ENCODE measurements around the gene TUB.

Gene TUB

DNA sequence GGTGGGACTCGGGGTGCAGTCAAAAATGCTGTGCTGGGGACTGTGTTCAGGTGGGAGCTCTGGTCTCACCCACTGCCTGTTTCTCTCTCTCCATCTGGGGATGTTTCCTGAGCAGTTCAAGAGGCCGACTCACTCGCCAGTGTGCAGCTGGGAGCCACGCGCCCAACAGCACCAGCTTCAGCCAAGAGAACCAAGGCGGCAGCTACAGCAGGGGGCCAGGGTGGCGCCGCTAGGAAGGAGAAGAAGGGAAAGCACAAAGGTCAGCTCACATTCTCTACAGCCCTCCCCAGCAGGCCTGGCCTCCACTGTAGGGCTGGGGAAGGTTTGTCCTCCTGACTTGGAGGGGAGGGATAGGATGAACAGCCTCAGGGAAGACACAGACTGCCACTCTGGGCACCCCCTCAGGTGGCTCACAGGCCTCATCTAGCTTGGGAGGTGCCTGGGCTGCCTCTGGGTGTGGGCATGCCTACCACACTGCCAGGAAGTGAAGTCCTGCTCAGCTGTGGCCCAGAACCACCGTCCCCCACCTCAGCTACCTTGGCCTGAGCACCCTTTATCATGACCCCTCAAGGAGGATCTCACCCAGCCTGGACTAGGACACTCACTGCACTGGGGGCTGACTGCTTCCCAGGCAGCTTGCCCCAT, 13.0 kb downstream of the TUB start:
- no peaks in the 10 kb centered on the region for H3K27me3 ChIP-seq (ENCODE audit: insufficient read depth, low read length)
- no peak overlapping the region for H3K4me3 ChIP-seq (ENCODE audit: low read length)
- no peaks in the 10 kb centered on the region for H3K9me3 ChIP-seq (ENCODE audit: low read length)
- no peaks in the 10 kb centered on the region for H3K4me1 ChIP-seq (ENCODE audit: insufficient read depth, low read length)
- peaks cover 60% of the 10 kb centered on the region for H3K36me3 ChIP-seq (ENCODE audit: insufficient read depth, low read length)
- no peak overlapping the region for H2AFZ ChIP-seq (ENCODE audit: low read depth, low read length)

DNA sequence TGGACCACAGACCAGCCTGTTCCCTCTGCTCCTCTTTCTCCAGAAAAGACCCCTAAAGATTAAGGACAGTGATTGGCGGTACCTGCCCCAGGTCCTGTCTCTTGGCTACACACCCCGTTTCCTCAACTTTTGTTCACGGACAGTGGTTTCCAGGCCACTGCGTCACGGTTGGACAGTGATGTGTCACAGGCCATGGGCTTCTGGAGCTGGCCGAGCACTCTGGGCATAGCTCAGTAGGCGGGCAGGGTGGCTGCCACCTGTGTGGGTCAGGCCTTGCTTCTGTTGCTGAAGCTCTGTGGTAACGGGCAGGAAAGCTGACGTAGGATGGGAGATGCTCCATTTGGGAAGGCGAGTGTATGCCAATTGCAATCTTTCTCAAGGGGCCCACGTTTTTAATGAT, 13.6 kb downstream of the TUB start:
- peaks cover 63% of the 10 kb centered on the region for H3K36me3 ChIP-seq (ENCODE audit: insufficient read depth, low read length)
- no peak overlapping the region for H2AFZ ChIP-seq (ENCODE audit: low read depth, low read length)
- H3K4me1 ChIP-seq (ENCODE audit: insufficient read depth, low read length) = no peaks in the 10 kb centered on the region
- H3K27me3 ChIP-seq (ENCODE audit: insufficient read depth, low read length) = no peaks in the 10 kb centered on the region
- no peaks in the 10 kb centered on the region for H3K9me3 ChIP-seq (ENCODE audit: low read length)
- H3K4me3 ChIP-seq (ENCODE audit: low read length) = no peak overlapping the region

GRCh38 chr11:8095371-8095770, 14.4 kb downstream of the TUB start:
- Histone ChIP-seq H3K4me1 (ENCODE audit: insufficient read depth, low read length) (no peaks in the 10 kb centered on the region), H3K9me3 (ENCODE audit: low read length) (no peaks in the 10 kb centered on the region), H3K36me3 (ENCODE audit: insufficient read depth, low read length) (peaks cover 70% of the 10 kb centered on the region), H3K4me3 (ENCODE audit: low read length) (no peak overlapping the region), H3K27me3 (ENCODE audit: insufficient read depth, low read length) (no peaks in the 10 kb centered on the region), H2AFZ (ENCODE audit: low read depth, low read length) (no peak overlapping the region)

GRCh38 chr11:8095806-8096522, 15.0 kb downstream of the TUB start:
- no peaks in the 10 kb centered on the region for H3K9me3 ChIP-seq (ENCODE audit: low read length)
- no peak overlapping the region for H3K4me3 ChIP-seq (ENCODE audit: low read length)
- H2AFZ ChIP-seq (ENCODE audit: low read depth, low read length) = no peak overlapping the region
- no peaks in the 10 kb centered on the region for H3K27me3 ChIP-seq (ENCODE audit: insufficient read depth, low read length)
- H3K4me1 ChIP-seq (ENCODE audit: insufficient read depth, low read length) = no peaks in the 10 kb centered on the region
- H3K36me3 ChIP-seq (ENCODE audit: insufficient read depth, low read length) = peaks cover 75% of the 10 kb centered on the region

DNA sequence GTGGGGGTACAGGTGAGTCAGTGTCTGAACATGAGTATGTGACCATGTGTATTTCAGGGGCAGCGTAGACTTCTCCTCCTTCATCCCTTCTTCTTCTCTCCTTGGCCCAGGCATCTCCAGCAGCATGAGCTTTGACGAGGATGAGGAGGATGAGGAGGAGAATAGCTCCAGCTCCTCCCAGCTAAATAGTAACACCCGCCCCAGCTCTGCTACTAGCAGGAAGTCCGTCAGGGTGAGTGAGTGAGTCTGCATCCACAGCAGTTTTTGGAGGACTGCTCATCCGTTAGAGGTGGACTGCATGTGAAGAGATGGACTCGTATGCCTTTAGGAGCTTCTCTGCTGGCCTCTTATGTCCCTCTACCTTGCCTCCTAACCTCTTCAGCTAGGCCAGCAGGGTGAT, 15.6 kb downstream of the TUB start:
- H3K36me3 ChIP-seq (ENCODE audit: insufficient read depth, low read length) = peaks cover 76% of the 10 kb centered on the region
- H3K27me3 ChIP-seq (ENCODE audit: insufficient read depth, low read length) = no peaks in the 10 kb centered on the region
- H3K9me3 ChIP-seq (ENCODE audit: low read length) = no peaks in the 10 kb centered on the region
- H3K4me3 ChIP-seq (ENCODE audit: low read length) = no peak overlapping the region
- H2AFZ ChIP-seq (ENCODE audit: low read depth, low read length) = no peak overlapping the region
- no peaks in the 10 kb centered on the region for H3K4me1 ChIP-seq (ENCODE audit: insufficient read depth, low read length)

DNA sequence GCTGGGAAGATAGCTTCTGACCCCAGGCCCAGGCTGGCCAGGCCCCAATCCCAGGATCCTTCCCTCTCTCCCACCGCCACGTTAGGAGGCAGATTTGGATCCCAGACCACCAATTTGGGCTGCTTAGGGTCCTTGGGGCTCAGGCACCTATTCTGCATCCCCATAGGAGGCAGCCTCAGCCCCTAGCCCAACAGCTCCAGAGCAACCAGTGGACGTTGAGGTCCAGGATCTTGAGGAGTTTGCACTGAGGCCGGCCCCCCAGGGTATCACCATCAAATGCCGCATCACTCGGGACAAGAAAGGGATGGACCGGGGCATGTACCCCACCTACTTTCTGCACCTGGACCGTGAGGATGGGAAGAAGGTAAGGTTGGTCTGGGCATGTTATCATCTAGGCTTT, 16.1 kb downstream of the TUB start:
- Histone ChIP-seq H3K27me3 (ENCODE audit: insufficient read depth, low read length) (no peaks in the 10 kb centered on the region), H2AFZ (ENCODE audit: low read depth, low read length) (no peak overlapping the region), H3K36me3 (ENCODE audit: insufficient read depth, low read length) (peaks cover 81% of the 10 kb centered on the region), H3K4me3 (ENCODE audit: low read length) (no peak overlapping the region), H3K9me3 (ENCODE audit: low read length) (no peaks in the 10 kb centered on the region), H3K4me1 (ENCODE audit: insufficient read depth, low read length) (no peaks in the 10 kb centered on the region)

DNA sequence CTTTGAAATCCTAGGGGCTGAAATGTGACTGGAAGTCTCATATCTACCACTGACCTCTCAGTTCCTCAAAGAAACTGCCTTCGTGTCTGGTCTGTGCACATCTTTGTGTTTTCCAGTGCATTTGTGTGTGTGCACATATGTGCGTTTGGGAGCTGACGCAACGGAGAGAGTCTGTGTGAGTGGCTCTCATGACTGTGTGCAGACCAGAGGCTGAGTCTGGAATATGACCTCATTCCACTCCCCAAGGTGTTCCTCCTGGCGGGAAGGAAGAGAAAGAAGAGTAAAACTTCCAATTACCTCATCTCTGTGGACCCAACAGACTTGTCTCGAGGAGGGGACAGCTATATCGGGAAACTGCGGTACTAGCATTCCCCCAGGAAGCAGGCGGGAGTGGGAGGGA, 16.5 kb downstream of the TUB start:
- Histone ChIP-seq H3K27me3 (ENCODE audit: insufficient read depth, low read length) (no peaks in the 10 kb centered on the region), H3K4me3 (ENCODE audit: low read length) (no peak overlapping the region), H2AFZ (ENCODE audit: low read depth, low read length) (no peak overlapping the region), H3K4me1 (ENCODE audit: insufficient read depth, low read length) (no peaks in the 10 kb centered on the region), H3K9me3 (ENCODE audit: low read length) (no peaks in the 10 kb centered on the region), H3K36me3 (ENCODE audit: insufficient read depth, low read length) (peaks cover 85% of the 10 kb centered on the region)

DNA sequence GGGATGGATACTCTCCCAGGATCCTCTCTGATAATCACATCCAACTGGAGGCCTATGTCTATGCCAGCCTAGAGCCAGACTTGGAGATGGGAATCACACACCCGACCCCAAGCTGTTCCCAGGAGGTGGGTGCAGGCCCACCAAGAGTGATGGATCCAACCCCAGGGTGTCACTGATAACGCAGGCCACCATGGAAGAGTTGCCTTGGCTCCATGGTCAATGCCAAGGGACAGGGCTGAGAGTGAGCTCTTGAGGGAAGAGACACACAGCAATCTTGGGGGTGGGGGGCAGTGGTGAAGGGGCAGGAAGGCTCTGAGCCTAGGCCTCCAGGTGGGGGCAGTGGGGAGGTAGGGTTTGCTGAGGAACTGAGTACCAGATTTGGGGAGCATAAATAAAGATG, 16.9 kb downstream of the TUB start:
- H3K27me3 ChIP-seq (ENCODE audit: insufficient read depth, low read length) = no peaks in the 10 kb centered on the region
- no peaks in the 10 kb centered on the region for H3K9me3 ChIP-seq (ENCODE audit: low read length)
- no peaks in the 10 kb centered on the region for H3K4me1 ChIP-seq (ENCODE audit: insufficient read depth, low read length)
- no peak overlapping the region for H3K4me3 ChIP-seq (ENCODE audit: low read length)
- peaks cover 90% of the 10 kb centered on the region for H3K36me3 ChIP-seq (ENCODE audit: insufficient read depth, low read length)
- no peak overlapping the region for H2AFZ ChIP-seq (ENCODE audit: low read depth, low read length)

DNA sequence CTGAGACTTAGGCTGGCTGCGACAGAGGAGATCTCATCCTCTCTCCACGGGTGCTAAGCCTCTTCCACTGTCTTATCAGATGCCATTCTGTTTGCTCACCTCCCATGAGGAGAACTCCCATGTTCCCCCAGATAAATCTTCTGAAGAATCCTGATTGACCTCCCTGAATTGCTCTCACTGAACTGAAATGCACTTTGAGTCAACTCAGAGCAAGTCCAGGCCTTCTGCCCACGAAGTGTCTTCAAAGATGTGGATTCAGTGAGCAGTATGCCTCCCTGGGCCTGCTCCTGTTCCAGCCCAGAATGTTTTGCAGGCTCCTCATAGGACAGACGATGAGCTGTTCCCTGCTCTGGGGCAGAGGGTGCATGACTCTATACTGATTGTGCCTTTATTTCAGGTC, 17.4 kb downstream of the TUB start:
- Histone ChIP-seq H3K9me3 (ENCODE audit: low read length) (no peaks in the 10 kb centered on the region), H3K36me3 (ENCODE audit: insufficient read depth, low read length) (peaks cover 93% of the 10 kb centered on the region), H3K4me3 (ENCODE audit: low read length) (no peak overlapping the region), H3K4me1 (ENCODE audit: insufficient read depth, low read length) (no peaks in the 10 kb centered on the region), H3K27me3 (ENCODE audit: insufficient read depth, low read length) (no peaks in the 10 kb centered on the region), H2AFZ (ENCODE audit: low read depth, low read length) (no peak overlapping the region)

GRCh38 chr11:8098879-8099278, 17.9 kb downstream of the TUB start:
- H3K4me3 ChIP-seq (ENCODE audit: low read length) = no peak overlapping the region
- no peaks in the 10 kb centered on the region for H3K27me3 ChIP-seq (ENCODE audit: insufficient read depth, low read length)
- H3K36me3 ChIP-seq (ENCODE audit: insufficient read depth, low read length) = peaks cover 93% of the 10 kb centered on the region
- no peak overlapping the region for H2AFZ ChIP-seq (ENCODE audit: low read depth, low read length)
- H3K9me3 ChIP-seq (ENCODE audit: low read length) = no peaks in the 10 kb centered on the region
- no peaks in the 10 kb centered on the region for H3K4me1 ChIP-seq (ENCODE audit: insufficient read depth, low read length)

DNA sequence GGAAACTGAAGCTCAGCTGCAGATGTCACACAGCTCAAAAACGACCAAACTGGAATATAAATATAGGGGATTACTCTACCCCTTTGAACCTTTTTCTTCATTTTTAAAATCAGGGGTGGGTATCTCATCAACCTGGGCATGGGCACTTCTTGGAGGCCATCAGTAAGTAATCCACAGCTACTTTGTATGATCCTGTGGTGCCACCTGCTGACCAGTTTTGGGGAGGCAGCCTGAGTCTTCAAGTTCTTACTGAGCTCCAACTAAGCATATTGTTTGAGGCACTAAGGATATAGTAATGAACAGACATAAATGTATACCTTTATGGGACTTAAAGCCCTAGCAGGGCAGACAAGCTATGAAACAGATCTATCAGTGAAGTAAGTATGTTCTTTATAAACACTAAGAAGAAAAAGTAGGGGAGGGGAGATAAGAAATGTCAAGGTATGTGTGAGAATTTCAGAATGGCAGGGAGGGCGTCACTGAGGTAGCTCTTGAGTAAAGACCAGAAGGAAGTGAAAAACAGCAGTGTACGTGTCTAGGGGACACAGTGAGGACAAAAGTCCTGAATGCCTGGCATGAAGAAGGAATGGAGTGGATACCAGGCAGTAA, 18.4 kb downstream of the TUB start:
- Histone ChIP-seq H3K36me3 (ENCODE audit: insufficient read depth, low read length) (peaks cover 93% of the 10 kb centered on the region), H3K27me3 (ENCODE audit: insufficient read depth, low read length) (no peaks in the 10 kb centered on the region), H3K9me3 (ENCODE audit: low read length) (no peaks in the 10 kb centered on the region), H3K4me1 (ENCODE audit: insufficient read depth, low read length) (no peaks in the 10 kb centered on the region), H3K4me3 (ENCODE audit: low read length) (no peak overlapping the region), H2AFZ (ENCODE audit: low read depth, low read length) (no peak overlapping the region)

GRCh38 chr11:8100158-8100557, 19.1 kb downstream of the TUB start:
- Histone ChIP-seq H3K9me3 (ENCODE audit: low read length) (no peaks in the 10 kb centered on the region), H3K27me3 (ENCODE audit: insufficient read depth, low read length) (no peaks in the 10 kb centered on the region), H2AFZ (ENCODE audit: low read depth, low read length) (no peak overlapping the region), H3K4me3 (ENCODE audit: low read length) (no peak overlapping the region), H3K36me3 (ENCODE audit: insufficient read depth, low read length) (peaks cover 93% of the 10 kb centered on the region), H3K4me1 (ENCODE audit: insufficient read depth, low read length) (no peaks in the 10 kb centered on the region)

- Histone ChIP-seq H3K9me3 (ENCODE audit: low read length) (no peaks in the 10 kb centered on the region), H3K27me3 (ENCODE audit: insufficient read depth, low read length) (no peaks in the 10 kb centered on the region), H3K4me3 (ENCODE audit: low read length) (no peak overlapping the region), H3K4me1 (ENCODE audit: insufficient read depth, low read length) (no peaks in the 10 kb centered on the region), H3K36me3 (ENCODE audit: insufficient read depth, low read length) (peaks cover 93% of the 10 kb centered on the region), H2AFZ (ENCODE audit: low read depth, low read length) (no peak overlapping the region)
These were observed 19.6 kb downstream of the TUB start for GRCh38 chr11:8100605-8101004.
